SIG-M5 treated with dmso at 0.1 percent for 504 hours (cell line): ENCODE results near the gene KCNQ1OT1.

Experiments
- DNase-seq: peaks from one replicate; lab custom pipeline; 2025; ENCODE audit not compliant: unreplicated experiment; lab: John Stamatoyannopoulos, UW

Gene KCNQ1OT1

GRCh38 chr11:2737226-2737590 lies 37.4 kb upstream of the KCNQ1OT1 start:
- DNase-seq: no peak

GRCh38 chr11:2736577-2737225 lies 36.9 kb upstream of the KCNQ1OT1 start:
- no peak for DNase-seq

- no peak for DNase-seq
Observed at GRCh38 chr11:2735053-2735589, 35.3 kb upstream of the KCNQ1OT1 start.

GRCh38 chr11:2734181-2735052 lies 34.6 kb upstream of the KCNQ1OT1 start:
- no peak for DNase-seq

GRCh38 chr11:2732940-2733628 lies 33.3 kb upstream of the KCNQ1OT1 start:
- DNase-seq: no peak

- DNase-seq: no peak
Observed at GRCh38 chr11:2732261-2732939, 32.6 kb upstream of the KCNQ1OT1 start.

- DNase-seq: no peak
Observed at GRCh38 chr11:2731130-2732125, 31.6 kb upstream of the KCNQ1OT1 start.

GRCh38 chr11:2730272-2731129 lies 30.7 kb upstream of the KCNQ1OT1 start:
- no peak for DNase-seq

- DNase-seq: no peak
Observed at GRCh38 chr11:2729841-2730240, 30.0 kb upstream of the KCNQ1OT1 start.

GRCh38 chr11:2728663-2729332 lies 29.0 kb upstream of the KCNQ1OT1 start:
- DNase-seq: no peak

GRCh38 chr11:2728128-2728662 lies 28.4 kb upstream of the KCNQ1OT1 start:
- DNase-seq: no peak

GRCh38 chr11:2726964-2727363 lies 27.2 kb upstream of the KCNQ1OT1 start:
- no peak for DNase-seq

GRCh38 chr11:2725368-2726300 lies 25.8 kb upstream of the KCNQ1OT1 start:
- no peak for DNase-seq

GRCh38 chr11:2724653-2725367 lies 25.0 kb upstream of the KCNQ1OT1 start:
- no peak for DNase-seq

- no peak for DNase-seq
Observed at GRCh38 chr11:2724104-2724503, 24.3 kb upstream of the KCNQ1OT1 start.

GRCh38 chr11:2722955-2723354 lies 23.2 kb upstream of the KCNQ1OT1 start:
- DNase-seq: no peak
